Stimulated activated naive CD8-positive, alpha-beta T cell treated with anti-CD3 and anti-CD28 coated beads, Interleukin-15, Interleukin-2, amounts not matched to agents 100 U/mL and 50 U/mL, for 24 hours (primary cell): ENCODE measurements around the gene IDE.
"Not testable (repeated sequence)": the region's sequence is repeated elsewhere in the genome, so short reads cannot be mapped to it uniquely, and the experiment has no call there.

Source experiments
- ATAC-seq: fragments of 150-1000 bp; cut with Tn5 transposase; one replicate; pipeline ENCODE4 v1.10.0; 2021
- DNase-seq: peaks from one replicate; pipeline ENCODE4 v3.0.0; 2021

The IDE gene

DNA sequence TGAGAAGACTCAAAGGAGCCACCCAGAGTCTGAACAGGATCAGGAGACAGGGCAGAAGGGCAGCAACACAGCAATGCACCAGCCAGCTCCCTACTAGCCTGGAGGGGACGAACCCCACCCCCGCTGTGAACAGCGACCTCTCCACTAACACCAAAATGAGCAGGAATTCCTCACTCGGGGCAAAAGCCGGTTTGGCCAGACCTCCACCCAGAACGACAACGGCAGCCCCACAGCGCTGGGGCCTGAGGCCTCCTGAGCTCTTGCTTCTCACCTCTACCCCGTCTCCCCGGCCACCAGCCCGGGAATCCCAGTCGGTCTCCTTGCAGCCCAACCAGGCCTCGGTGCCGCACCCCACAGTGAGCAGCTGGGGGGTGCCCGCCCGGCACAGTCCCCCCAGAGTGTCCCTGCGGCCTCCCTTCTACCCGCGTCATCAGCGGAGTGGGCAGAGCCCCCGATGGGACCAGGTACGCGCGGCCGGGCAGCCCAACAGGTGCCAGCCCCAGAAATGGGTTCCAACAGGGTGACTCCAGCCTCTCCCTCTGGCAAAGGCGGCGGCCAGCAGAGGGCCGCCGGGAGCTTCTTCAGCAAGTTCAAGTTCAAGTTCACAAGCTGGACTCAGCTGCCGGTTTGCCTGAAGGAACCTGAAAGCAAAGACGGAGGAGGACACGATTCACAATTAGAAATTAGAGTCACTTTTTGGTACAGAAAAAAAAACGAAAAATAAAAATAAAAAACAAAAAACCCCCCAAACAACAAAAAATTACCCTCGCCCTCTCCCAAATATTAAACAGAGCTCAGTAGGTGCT lies 153.9 kb downstream of the IDE start:
- ATAC-seq = no peak
- no peak for DNase-seq

DNA sequence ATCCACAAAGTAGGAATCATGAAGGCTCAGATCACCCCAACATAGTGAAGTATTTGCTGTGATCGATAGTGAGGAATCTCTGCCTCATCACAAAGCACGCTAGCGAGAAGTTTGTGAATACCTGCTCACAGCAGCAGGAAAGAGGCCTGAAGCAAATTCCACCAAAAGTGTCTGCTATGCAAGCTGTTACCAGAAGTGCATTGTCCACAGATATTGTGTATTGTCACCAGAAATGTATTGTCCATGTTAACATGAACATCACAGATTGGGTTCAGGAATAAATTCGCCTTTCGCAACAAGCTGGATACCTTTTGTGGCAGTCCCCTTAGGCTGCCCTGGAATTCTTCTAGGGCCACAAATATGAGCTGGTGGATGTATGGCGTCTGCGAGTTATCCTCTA lies 155.0 kb downstream of the IDE start:
- no peak for ATAC-seq
- no peak for DNase-seq

DNA sequence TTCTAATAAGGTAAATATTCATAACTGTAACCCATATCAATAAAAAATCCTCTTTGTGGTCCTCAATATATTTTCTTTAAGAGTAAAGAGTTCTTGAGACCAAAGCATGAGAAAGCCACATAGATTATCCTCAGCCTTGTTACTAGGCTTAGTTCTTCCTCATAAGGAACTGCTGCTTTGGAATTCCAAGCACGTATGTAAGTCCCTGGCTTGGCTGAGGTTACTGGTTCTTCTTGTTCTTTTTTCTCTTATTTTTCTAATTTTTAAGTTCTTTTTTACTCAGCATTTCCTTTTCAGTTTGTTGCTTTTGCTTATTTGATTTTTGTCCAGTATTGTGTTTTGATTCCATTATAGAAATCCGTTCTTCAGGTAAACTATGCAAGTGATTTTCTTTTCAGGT lies 155.7 kb downstream of the IDE start:
- DNase-seq = no peak
- no peak for ATAC-seq

DNA sequence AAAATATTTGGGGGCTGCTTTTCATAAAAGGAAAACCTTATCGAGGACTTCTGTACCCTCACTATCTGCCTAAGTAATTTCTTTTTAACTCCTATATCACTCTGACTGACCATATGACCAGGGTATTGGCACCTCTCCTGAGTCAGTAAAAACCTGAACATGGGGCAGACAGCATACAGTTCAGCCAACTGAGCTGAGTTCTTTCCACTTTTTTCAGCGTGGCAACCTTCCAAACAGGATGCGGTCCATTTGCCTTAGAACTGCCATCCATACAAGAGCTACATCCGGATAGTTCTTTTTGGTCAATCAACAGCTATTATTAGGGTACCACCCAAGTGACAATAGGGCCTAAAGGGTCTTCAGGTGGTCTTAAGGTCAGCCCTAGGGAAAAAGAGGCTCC lies 160.4 kb downstream of the IDE start:
- ATAC-seq (no peak), DNase-seq (no peak)

DNA sequence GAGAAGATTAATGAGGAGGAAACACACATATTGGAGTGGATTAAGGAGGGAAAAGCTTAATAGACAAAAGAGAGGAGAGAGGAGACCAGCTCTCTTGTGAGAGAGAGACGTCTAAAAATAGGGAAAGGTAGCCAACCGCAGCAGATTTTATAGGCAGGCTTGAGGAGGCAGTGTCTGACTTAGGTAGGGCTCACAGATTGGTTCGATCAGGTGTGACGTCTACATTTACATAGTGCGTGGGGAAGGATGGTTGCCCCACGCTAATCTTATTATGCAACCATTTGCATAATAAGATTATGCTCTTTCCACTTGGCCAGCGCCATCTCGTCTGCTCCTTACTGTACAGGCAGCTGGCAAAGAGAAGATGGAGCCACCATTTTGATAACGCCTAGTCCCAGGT lies 160.9 kb downstream of the IDE start:
- ATAC-seq (no peak), DNase-seq (no peak)

DNA sequence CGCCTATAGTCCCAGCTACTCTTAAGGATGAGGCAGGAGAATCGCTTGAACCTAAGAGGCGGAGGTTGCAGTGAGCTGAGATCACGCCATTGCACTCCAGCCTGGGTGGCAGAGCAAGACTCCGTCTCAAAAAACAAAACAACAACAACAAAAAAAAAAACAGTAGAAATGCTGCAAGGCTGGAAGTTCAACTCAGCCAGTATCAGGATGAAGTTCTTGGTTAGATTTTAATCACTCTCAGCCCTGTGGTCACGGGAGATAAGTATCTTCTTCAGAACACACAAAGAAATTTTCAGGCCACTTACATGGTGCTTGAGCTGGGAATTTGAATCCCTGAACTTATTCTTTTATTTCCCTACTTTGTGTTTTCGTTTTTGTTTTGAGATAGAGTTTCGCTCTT lies 162.5 kb downstream of the IDE start:
- no peak for ATAC-seq

DNA sequence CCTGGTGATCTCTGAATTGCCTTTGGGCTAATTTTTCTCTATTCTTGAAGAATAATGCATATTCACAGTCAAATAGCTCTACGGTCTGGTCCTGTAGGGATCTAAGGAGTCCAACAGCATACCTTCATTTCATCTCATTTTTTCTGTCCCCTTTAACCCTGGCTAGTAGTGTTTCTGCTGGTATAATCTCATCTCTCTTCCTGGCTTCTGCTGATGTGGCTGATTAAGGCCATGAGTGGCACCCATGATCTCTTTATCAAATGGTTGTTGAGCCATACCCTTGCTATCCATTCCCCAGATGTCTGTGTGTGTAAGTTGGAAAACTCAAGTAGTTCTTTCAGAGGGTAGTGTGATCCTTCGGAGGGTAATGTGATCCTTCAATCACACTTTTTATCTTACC lies 163.4 kb downstream of the IDE start:
- DNase-seq (no peak), ATAC-seq (no peak)

More for the DNA sequence above, 162.5 kb downstream of the IDE start:
- DNase-seq = no peak

DNA sequence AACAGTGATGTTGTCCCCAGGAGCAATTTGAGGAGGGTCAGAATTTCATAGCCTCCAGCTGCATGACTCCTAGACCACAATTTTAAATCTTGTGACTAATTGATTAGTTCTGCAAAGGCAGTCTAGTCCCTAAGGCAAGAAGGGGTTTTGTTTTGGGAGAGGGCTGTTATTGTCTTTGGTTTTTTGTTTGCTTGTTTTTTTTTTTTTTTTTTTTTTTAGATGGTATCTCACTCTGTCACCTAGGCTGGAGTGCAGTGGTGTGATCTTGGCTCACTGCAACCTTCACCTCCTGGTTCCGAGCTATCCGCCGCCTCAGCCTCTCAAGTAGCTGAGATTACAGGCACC lies 165.9 kb downstream of the IDE start:
- ATAC-seq (no peak), DNase-seq (no peak)

DNA sequence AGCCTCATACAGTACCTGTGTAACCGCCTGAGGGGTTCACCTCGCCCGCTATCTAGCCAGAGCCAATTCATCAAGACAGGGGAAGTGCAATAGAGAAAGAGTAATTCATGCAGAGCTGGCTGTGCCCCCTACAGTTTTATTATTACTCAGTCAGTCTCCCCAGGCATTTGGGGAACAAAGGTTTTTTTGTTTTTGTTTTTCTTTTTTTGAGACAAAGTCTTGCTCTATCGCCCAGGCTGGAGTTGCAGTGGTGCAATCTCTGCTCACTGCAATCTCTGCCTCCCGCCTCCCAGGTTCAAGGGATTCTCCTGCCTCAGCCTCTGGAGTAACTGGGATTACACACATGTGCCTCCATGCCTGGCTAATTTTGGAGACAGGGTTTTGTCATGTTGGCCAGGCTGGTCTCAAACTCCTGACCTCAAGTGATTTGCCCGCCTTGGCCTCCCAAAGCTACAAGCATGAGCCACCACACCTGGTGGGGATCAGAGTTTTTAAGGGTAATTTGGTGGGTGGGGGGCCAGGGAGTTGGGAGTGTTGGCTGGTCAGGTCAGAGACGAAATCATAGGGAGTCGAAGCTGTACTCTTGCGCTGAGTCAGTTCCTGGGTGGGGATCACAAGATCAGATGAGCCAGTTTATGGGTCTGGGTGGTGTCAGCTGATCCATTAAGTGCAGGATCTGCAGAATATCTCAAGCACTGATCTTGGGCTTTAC lies 166.4 kb downstream of the IDE start:
- DNase-seq (no peak), ATAC-seq (no peak)

DNA sequence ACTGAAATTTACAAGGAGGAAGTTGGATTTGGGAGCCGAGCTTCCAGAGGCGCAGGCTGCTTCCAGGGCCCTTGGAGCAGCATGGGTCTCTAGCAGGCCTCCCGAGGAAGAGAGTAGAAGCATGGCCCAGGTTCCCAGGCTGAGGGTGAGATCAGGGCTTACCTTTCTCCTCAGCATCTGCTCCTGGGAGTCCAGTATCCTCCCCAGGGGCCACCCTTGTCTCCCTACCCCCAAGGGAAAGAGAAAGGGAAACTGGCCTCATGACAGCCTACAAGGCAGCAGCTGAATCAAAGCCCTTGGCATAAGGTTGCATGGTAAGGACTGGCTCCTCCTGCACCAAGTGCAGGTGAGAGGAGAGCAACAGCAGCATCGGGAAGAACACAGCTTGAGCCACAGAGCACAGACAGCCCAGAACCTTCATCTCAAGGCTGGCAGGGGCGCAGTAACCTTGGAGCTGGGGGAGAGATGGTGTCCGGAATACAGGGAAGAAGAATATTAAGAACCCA lies 168.4 kb downstream of the IDE start:
- no peak for DNase-seq
- ATAC-seq = no peak

DNA sequence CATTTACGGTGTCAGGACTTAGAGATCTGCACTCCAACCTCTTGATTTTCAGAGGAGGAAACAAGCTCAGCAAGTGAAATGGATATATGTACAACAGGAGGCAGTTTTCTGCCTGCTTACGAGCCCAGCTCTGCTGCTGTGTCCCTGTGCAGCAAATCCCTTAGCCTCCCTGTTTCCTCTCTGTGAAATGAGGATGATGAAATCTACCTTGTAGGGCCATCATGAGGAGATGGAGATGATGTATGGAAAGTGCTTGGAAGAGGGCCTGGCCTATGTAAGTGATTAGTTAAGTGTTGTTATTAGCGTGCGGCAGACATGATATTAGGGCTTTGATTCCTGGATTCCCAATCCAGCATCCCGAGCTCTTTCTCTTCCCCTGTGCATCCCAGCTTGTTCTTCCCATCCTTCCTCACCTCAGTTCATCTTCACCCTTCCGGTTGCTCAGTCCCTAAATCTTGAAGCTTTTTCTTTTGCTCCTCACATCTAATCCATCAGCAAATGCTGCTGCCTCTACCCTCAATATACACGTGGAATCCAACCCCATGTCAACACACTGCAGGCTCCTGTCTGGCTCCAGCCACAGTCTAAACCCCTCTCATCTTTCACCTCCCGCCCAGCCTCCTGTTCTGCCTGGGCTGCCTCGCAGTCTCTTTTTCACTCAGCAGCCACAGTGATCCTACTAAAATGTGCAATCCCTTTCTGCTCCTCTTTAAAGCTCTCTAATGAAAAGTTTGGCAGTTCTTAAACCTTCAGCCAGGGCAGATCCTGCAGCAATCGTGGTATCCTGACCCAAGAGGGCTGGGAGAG lies 169.1 kb downstream of the IDE start:
- no peak for DNase-seq
- ATAC-seq = no peak

DNA sequence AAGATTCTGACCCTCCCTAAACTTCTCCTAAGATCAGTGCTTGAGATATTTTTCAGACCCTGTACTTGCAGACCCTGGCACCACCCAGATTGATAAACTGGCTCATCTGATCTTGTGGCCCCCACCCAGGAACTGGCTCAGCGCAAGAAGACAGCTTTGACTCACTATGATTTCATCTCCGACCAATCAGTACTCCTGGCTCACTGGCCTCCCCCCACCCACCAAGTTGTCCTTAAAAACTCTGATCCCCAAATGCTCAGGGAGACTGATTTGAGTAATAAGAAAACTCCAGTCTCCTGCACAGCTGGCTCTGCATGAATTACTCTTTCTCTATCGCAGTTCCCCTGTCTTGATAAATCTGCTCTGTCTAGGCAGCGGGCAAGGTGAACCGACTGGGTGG lies 171.7 kb downstream of the IDE start:
- DNase-seq, ATAC-seq: not testable (repeated sequence)
